OCI-LY7 (cell line): ENCODE results near the gene CCDC93. TPM values are rescaled to one million over a fixed set of nuclear protein-coding genes. Genes with fewer than 3 reads are reported as not detected.

ENCODE experiments used
- BruUV-seq: library from RNA; stranded (reverse); fragments of 400-500 nt; replicated peaks from 2 replicates; lab custom pipeline; 2021; lab: Mats Ljungman, UMichigan
- CTCF ChIA-PET: fragments of 300-600 bp; sonication (Branson Sonifier 250); formaldehyde crosslinking; loops from one replicate; lab custom pipeline; 2022; ENCODE audit warnings: antibody characterized with exemption; ENCODE audit not compliant: unreplicated experiment; lab: Charles Lee
- POLR2A ChIA-PET: fragments of 300-600 bp; sonication (Branson Sonifier 250); formaldehyde crosslinking; loops from one replicate; lab custom pipeline; 2022; ENCODE audit warnings: antibody characterized with exemption; lab: Charles Lee
- DNase-seq: peaks from one replicate; pipeline ENCODE4 v3.0.0-alpha.2; 2015; ENCODE audit warnings: low spot score
- H2AFZ ChIP-seq: fragments of 200-600 bp; sonication (generic), shearing (Covaris generic); 2 replicates; pipeline ENCODE4 v1.6.1; 2014; ENCODE audit warnings: mild to moderate bottlenecking, antibody characterized with exemption, low read length, moderate library complexity
- H3K27ac ChIP-seq: fragments of 200-600 bp; sonication (generic); 2 replicates; pipeline ENCODE4 v1.5.1; 2014; ENCODE audit warnings: mixed run types, low read depth, mild to moderate bottlenecking, moderate library complexity, low read length, inconsistent platforms; ENCODE audit not compliant: poor library complexity, severe bottlenecking
- H3K36me3 ChIP-seq: fragments of 200-600 bp; sonication (generic); 2 replicates; pipeline ENCODE4 v1.6.1; 2014; ENCODE audit warnings: mild to moderate bottlenecking, antibody characterized with exemption, low read length, moderate library complexity, mixed read lengths; ENCODE audit not compliant: insufficient read depth
- H3K4me1 ChIP-seq: fragments of 200-600 bp; sonication (generic); 2 replicates; pipeline ENCODE4 v1.5.1; 2014; ENCODE audit warnings: mild to moderate bottlenecking, low read length; ENCODE audit not compliant: insufficient read depth, poor library complexity, severe bottlenecking
- H3K4me2 ChIP-seq: fragments of 200-600 bp; sonication (generic); 2 replicates; pipeline ENCODE4 v1.6.1; 2014; ENCODE audit warnings: mild to moderate bottlenecking, low read length
- H3K4me3 ChIP-seq: fragments of 200-600 bp; sonication (generic); 2 replicates; pipeline ENCODE4 v1.5.1; 2014; ENCODE audit warnings: mild to moderate bottlenecking, low read depth, low read length; ENCODE audit not compliant: poor library complexity, severe bottlenecking
- H3K79me2 ChIP-seq: fragments of 200-600 bp; sonication (generic); 2 replicates; pipeline ENCODE4 v1.6.1; 2016; ENCODE audit warnings: low read depth, mild to moderate bottlenecking, low read length, moderate library complexity, mixed read lengths; ENCODE audit not compliant: insufficient read depth
- H3K9me2 ChIP-seq: fragments of 200-600 bp; sonication (generic); 2 replicates; pipeline ENCODE4 v1.6.1; 2016; ENCODE audit warnings: mild to moderate bottlenecking, low read length, mixed read lengths; ENCODE audit not compliant: insufficient read depth
- H3K9me3 ChIP-seq: fragments of 200-600 bp; sonication (generic); 2 replicates; pipeline ENCODE4 v1.6.1; 2014; ENCODE audit warnings: mild to moderate bottlenecking, mixed run types, low read length, mixed read lengths
- H4K20me1 ChIP-seq: fragments of 200-600 bp; sonication (generic); 2 replicates; pipeline ENCODE4 v1.6.1; 2014; ENCODE audit warnings: mild to moderate bottlenecking, antibody characterized with exemption, low read length, moderate library complexity, mixed read lengths; ENCODE audit not compliant: insufficient read depth
- EZH2phosphoT487 ChIP-seq: fragments of 200-600 bp; sonication (generic); IDR thresholded peaks from 2 replicates; pipeline ENCODE4 v1.6.1; 2018; ENCODE audit warnings: low read depth, borderline replicate concordance, mild to moderate bottlenecking, mixed run types, antibody characterized with exemption, low read length, moderate library complexity, mixed read lengths
- intact Hi-C: fragments of 100-400 bp; cut with micrococcal nuclease; formaldehyde crosslinking; loops from one replicate; pipeline ENCODE4 v1.10.0; 2022; ENCODE audit not compliant: unreplicated experiment
- total RNA-seq, 2 experiments: library from RNA; depleted of rRNA in 1 of 2; stranded (reverse); fragments of >200 nt in 1 of 2; shearing (Covaris generic) in 1 of 2; gene quantifications; 2 replicates each; pipeline ENCODE4 v1.2.3, GENCODE V29; 2014 to 2022
- TF ChIP-seq, protein P1 (sequence below): fragments of 200-600 bp; sonication (generic); conservative IDR thresholded peaks from 2 replicates; pipeline ENCODE4 v1.5.1; 2014; ENCODE audit warnings: mild to moderate bottlenecking, antibody characterized with exemption, low read length, moderate library complexity, mixed read lengths

Gene CCDC93
- total RNA-seq, 2 experiments from 2014 or later, result 25.6 to 53.8 TPM

DNA sequence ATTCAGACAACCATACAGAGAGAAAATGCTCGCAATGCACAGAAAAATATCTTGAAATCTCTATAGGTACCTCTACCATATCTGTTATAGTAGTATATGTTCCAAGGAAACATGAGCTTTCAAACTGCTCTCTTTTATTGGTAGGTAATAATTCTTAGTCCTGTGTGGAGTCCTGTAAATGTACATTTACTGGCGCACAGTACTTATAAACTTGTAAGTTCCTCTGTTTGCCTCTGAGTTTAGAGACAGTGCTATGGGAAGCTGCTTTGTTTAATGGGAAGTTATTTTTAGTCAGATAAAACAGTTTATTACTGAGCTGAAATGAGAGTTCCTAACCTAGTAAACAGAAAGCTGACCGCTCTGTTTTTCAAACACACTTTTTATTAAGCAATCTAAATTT, 52.7 kb downstream of the CCDC93 start:
- Histone ChIP-seq H3K4me2 (no peak overlapping the region), H3K27ac (no peak overlapping the region), H3K9me2 (no peaks in the 10 kb centered on the region), H2AFZ (no peak overlapping the region), H3K36me3 (peaks cover 75% of the 10 kb centered on the region), H3K9me3 (no peaks in the 10 kb centered on the region), H4K20me1 (no peaks in the 10 kb centered on the region), H3K4me3 (no peak overlapping the region), H3K79me2 (no peaks in the 10 kb centered on the region), H3K4me1 (no peaks in the 10 kb centered on the region)
- POLR2A ChIA-PET, result interaction anchor here (0.7 to 2.4 kb wide), 5 partner anchors 9 to 64 kb away, joined by 3 to 8 read pairs (median 5); no protein-coding TSS in a partner anchor
- TF ChIP-seq, protein P1, sequence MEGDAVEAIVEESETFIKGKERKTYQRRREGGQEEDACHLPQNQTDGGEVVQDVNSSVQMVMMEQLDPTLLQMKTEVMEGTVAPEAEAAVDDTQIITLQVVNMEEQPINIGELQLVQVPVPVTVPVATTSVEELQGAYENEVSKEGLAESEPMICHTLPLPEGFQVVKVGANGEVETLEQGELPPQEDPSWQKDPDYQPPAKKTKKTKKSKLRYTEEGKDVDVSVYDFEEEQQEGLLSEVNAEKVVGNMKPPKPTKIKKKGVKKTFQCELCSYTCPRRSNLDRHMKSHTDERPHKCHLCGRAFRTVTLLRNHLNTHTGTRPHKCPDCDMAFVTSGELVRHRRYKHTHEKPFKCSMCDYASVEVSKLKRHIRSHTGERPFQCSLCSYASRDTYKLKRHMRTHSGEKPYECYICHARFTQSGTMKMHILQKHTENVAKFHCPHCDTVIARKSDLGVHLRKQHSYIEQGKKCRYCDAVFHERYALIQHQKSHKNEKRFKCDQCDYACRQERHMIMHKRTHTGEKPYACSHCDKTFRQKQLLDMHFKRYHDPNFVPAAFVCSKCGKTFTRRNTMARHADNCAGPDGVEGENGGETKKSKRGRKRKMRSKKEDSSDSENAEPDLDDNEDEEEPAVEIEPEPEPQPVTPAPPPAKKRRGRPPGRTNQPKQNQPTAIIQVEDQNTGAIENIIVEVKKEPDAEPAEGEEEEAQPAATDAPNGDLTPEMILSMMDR, result no peak
- no peak for TF ChIP-seq EZH2phosphoT487
- CTCF ChIA-PET, result no interaction called here
- no TSS peak for BruUV-seq
- no peak for DNase-seq
- intact Hi-C loops, result no loop called here

DNA sequence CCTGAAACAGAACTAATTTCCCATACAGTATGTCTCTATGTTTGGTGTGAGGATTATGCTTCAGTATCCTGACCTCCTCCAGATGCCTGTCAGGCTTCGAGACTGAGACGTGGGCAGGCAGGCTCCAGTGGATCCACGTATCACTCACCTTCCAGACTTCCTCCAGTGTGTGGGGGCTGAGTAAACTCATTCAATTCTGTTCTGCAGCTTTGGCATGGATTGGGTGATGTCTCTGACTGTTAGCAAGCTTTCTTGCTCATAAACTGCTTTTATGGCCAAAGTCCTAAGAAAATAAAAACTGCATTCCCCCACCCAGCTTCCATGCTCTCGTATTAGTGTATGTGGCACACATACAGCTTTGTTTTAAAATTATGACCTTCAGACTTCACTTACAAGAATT, 53.6 kb downstream of the CCDC93 start:
- Histone ChIP-seq H3K4me1 (no peaks in the 10 kb centered on the region), H3K9me3 (no peaks in the 10 kb centered on the region), H3K4me3 (no peak overlapping the region), H3K9me2 (no peaks in the 10 kb centered on the region), H4K20me1 (no peaks in the 10 kb centered on the region), H3K79me2 (no peaks in the 10 kb centered on the region), H3K27ac (no peak overlapping the region), H3K4me2 (no peak overlapping the region), H3K36me3 (peaks cover 83% of the 10 kb centered on the region), H2AFZ (no peak overlapping the region)
- no TSS peak for BruUV-seq
- TF ChIP-seq EZH2phosphoT487, result no peak
- TF ChIP-seq, protein P1, result no peak
- no peak for DNase-seq
- CTCF ChIA-PET, result interaction anchor here (1.0 kb wide), 1 partner anchor 12 kb away, joined by 3 read pairs; no protein-coding TSS in a partner anchor
- intact Hi-C loops, result no loop called here
- POLR2A ChIA-PET, result interaction anchor here (0.7 to 2.4 kb wide), 6 partner anchors 9 to 146 kb away, joined by 3 to 8 read pairs (median 4); partner anchors contain the start of gene DDX18

DNA sequence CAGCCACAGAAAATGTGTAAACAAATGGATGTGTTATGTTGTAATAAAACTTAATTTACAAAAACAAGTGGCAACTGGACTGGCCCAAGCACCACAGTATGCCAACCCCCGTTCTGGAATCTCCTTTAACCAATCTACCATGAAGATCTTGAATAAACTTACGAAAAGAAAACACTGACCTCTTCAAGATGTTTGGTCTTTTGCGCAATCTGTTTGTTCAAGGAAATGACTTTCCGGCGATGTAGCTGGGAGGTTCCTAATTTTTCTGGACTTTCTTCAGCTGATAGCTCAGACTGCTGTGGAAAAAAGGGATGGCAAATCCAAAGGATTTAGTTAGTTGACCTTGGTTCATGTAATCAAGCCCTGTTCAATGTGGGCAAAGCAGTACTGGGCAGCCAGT, 55.7 kb downstream of the CCDC93 start:
- Histone ChIP-seq H3K4me1 (no peaks in the 10 kb centered on the region), H3K9me2 (no peaks in the 10 kb centered on the region), H3K79me2 (no peaks in the 10 kb centered on the region), H3K27ac (no peak overlapping the region), H3K36me3 (peaks cover 89% of the 10 kb centered on the region), H3K9me3 (no peaks in the 10 kb centered on the region), H3K4me3 (no peak overlapping the region), H4K20me1 (no peaks in the 10 kb centered on the region), H2AFZ (no peak overlapping the region), H3K4me2 (no peak overlapping the region)
- POLR2A ChIA-PET, result no interaction called here
- BruUV-seq, result no TSS peak
- no peak for DNase-seq
- intact Hi-C loops, result no loop called here
- TF ChIP-seq, protein P1, result no peak
- no peak for TF ChIP-seq EZH2phosphoT487
- CTCF ChIA-PET, result no interaction called here
